Suprapubic skin (tissue), 4 donors: ENCODE results near the gene LDB2. TPM values are rescaled to one million over a fixed set of nuclear protein-coding genes. Genes with fewer than 3 reads are reported as not detected.
"Not testable (repeated sequence)": the region's sequence is repeated elsewhere in the genome, so short reads cannot be mapped to it uniquely, and the experiment has no call there.

Experiments
- DNase-seq, 2 donors: peaks; one replicate each; pipeline ENCODE4 v3.0.0-alpha.2; 2019; ENCODE audit warnings: low spot score in 2 of 2
- H3K27ac ChIP-seq: fragments of 200-600 bp; sonication (generic); one replicate; pipeline ENCODE4 v1.5.1; 2019
- H3K27me3 ChIP-seq: fragments of 200-600 bp; sonication (generic); one replicate; pipeline ENCODE4 v1.5.1; 2019
- H3K36me3 ChIP-seq: fragments of 200-600 bp; sonication (generic); one replicate; pipeline ENCODE4 v1.5.1; 2019
- H3K4me1 ChIP-seq: fragments of 200-600 bp; sonication (generic); one replicate; pipeline ENCODE4 v1.5.1; 2019
- H3K4me3 ChIP-seq: fragments of 200-600 bp; sonication (generic); one replicate; pipeline ENCODE4 v1.5.1; 2019; ENCODE audit warnings: mild to moderate bottlenecking
- H3K9me3 ChIP-seq: fragments of 200-600 bp; sonication (generic); one replicate; pipeline ENCODE4 v1.5.1; 2019
- EP300 ChIP-seq: sonication (generic); formaldehyde crosslinking; IDR thresholded peaks from one replicate; pipeline ENCODE4 v1.6.1; 2017; ENCODE audit warnings: antibody characterized with exemption
- POLR2A ChIP-seq, 2 donors: fragments of 450-650 bp; IDR thresholded peaks; one replicate each; pipeline ENCODE4 v1.6.1; 2017; ENCODE audit warnings: antibody characterized with exemption in 2 of 2, mild to moderate bottlenecking in 2 of 2, moderate library complexity in 2 of 2
- POLR2AphosphoS5 ChIP-seq, 3 donors: sonication (generic); formaldehyde crosslinking; IDR thresholded peaks; one replicate each; pipeline ENCODE4 v1.6.1; 2017; ENCODE audit warnings: antibody characterized with exemption in 3 of 3
- whole genome bisulfite sequencing: methylation state at CpG from one replicate; pipeline ENCODE4 v1.1.5; 2018; 5-methylcytosine and 5-hydroxymethylcytosine counted together
- total RNA-seq, 4 donors: library from RNA; depleted of rRNA; stranded (reverse); fragments of >200 nt; gene quantifications; one replicate each; pipeline ENCODE4 v1.1.0, GENCODE V29; 2016
- TF ChIP-seq, protein P1 (sequence below), 2 donors: fragments of 200-600 bp in 1 of 2; fragments of 450-650 bp in 1 of 2; sonication (generic) in 1 of 2; IDR thresholded peaks; one replicate each; pipeline ENCODE4 v1.5.1; 2016 to 2019; ENCODE audit warnings: antibody characterized with exemption in 2 of 2, mild to moderate bottlenecking in 1 of 2, moderate library complexity in 1 of 2

The LDB2 gene
- total RNA-seq, 4 donors from 2014 or later = 4.7 to 17.7 (median 9.9) TPM

DNA sequence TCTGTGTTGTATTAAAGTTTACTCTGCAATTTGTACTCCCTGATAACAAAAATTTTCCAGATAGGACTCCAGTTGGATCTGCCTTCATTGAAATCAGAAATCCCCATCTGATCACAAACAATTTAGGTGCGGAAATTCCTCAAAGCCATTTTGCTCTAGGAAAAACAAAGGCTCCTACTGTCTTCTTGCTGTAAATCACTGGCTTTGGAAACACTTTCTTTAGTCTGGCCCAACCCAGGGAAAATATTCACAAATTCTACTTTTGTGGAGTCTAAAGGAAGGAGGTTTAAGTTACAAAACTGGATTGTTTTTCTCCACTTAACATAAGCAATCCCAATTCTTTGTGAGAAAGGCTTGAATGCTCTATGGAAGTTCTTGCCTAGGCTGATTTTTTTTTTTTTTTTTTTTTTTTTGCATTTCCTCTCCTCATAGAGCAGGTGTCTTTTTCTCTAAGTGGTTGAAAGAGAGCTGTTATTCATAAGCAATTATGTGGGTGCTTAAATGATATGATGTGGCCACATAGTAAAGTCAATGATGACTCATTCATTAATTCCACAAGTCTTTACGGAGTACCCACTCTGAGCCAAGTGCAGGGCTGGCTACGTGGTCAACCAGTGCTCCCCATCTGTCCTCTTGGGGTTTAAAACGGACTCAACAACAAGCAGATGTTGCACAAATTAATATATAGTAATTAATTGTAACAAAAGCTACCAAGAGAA, 261.4 kb downstream of the LDB2 start:
- peaks cover 3% of the 10 kb centered on the region for H3K4me1 ChIP-seq
- no peak overlapping the region for H3K27ac ChIP-seq
- TF ChIP-seq POLR2A (IDR thresholded peaks at IDR 0.05) = no peak
- TF ChIP-seq EP300 = no peak
- no peak for TF ChIP-seq POLR2AphosphoS5 (IDR thresholded peaks at IDR 0.05)
- TF ChIP-seq, protein P1, sequence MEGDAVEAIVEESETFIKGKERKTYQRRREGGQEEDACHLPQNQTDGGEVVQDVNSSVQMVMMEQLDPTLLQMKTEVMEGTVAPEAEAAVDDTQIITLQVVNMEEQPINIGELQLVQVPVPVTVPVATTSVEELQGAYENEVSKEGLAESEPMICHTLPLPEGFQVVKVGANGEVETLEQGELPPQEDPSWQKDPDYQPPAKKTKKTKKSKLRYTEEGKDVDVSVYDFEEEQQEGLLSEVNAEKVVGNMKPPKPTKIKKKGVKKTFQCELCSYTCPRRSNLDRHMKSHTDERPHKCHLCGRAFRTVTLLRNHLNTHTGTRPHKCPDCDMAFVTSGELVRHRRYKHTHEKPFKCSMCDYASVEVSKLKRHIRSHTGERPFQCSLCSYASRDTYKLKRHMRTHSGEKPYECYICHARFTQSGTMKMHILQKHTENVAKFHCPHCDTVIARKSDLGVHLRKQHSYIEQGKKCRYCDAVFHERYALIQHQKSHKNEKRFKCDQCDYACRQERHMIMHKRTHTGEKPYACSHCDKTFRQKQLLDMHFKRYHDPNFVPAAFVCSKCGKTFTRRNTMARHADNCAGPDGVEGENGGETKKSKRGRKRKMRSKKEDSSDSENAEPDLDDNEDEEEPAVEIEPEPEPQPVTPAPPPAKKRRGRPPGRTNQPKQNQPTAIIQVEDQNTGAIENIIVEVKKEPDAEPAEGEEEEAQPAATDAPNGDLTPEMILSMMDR (IDR thresholded peaks at IDR 0.05) = no peak
- H3K4me3 ChIP-seq = no peak overlapping the region
- 38% methylated on average over 4 of the region's 4 CpGs for WGBS
- no peak for DNase-seq
- H3K36me3 ChIP-seq = no peaks in the 10 kb centered on the region
- no peaks in the 10 kb centered on the region for H3K9me3 ChIP-seq
- H3K27me3 ChIP-seq = no peaks in the 10 kb centered on the region

DNA sequence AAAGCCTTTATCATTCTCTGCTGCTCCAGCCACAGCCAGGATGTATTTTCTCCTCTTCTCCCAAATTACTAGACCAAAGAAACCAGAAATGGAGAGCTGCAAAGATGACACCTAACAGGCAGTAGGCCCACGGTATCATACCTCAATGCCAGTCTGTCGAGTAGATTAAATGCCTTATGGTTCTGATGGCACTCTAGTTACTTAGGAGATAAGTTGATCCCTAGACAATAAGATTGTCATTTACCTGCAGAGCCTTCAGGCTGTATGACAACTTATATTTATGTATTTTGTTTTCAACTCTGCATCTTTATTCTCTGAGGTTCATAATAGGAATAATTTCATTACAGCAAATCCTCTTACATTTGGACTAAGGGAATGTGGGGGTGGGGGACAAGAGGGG, 262.1 kb downstream of the LDB2 start:
- WGBS = 76% methylated on average over 2 of the region's 2 CpGs

DNA sequence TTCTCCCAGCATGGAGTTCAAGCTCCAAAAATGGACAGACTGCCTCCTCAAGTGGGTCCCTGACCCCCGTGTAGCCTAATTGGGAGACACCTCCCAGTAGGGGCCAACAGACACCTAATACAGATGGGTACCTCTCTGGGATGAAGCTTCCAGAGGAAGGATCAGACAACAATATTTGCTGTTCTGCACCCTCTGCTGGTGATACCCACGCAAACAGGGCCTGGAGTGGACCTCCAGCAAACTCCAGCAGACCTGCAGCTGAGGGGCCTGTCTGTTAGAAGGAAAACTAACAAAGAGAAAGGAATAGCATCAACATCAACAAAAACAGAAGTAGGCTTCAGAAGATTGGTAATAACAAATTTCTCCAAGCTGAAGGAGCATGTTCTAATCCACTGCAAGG, 269.2 kb downstream of the LDB2 start:
- not testable (repeated sequence) for H3K4me3 ChIP-seq, H3K27me3 ChIP-seq, H3K27ac ChIP-seq, DNase-seq, H3K36me3 ChIP-seq, H3K9me3 ChIP-seq, H3K4me1 ChIP-seq
- WGBS = 81% methylated on average over 2 of the region's 2 CpGs

More for the DNA sequence above, 262.1 kb downstream of the LDB2 start:
- no peaks in the 10 kb centered on the region for H3K9me3 ChIP-seq
- H3K27me3 ChIP-seq = no peaks in the 10 kb centered on the region
- peaks cover 3% of the 10 kb centered on the region for H3K4me1 ChIP-seq
- DNase-seq = no peak
- TF ChIP-seq, protein P1 (IDR thresholded peaks at IDR 0.05) = no peak
- no peak for TF ChIP-seq POLR2A (IDR thresholded peaks at IDR 0.05)
- no peak for TF ChIP-seq EP300
- no peak for TF ChIP-seq POLR2AphosphoS5 (IDR thresholded peaks at IDR 0.05)
- no peak overlapping the region for H3K27ac ChIP-seq
- no peaks in the 10 kb centered on the region for H3K36me3 ChIP-seq
- no peak overlapping the region for H3K4me3 ChIP-seq

DNA sequence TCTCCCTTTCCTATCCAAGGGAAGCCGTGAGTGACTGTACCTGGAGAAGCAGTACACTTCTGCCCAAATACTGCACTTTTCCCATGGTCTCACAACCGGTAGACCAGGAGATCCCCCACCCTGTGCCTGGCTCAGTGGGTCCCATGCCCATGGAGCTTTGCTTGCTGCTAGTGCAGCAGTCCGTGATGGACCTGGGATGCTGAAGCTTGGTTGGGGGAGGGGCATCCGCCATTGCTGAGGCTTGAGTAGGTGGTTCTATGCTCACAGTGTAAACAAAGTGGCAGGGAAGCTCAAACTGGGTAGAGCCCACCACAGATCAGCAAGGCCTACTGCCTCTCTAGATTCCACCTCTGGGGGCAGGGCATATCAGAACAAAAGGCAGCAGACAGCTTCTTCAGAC, 269.6 kb downstream of the LDB2 start:
- not testable (repeated sequence) for H3K9me3 ChIP-seq, H3K36me3 ChIP-seq, DNase-seq, H3K4me1 ChIP-seq, H3K27me3 ChIP-seq, H3K4me3 ChIP-seq, H3K27ac ChIP-seq
- WGBS = 100% methylated on average over 1 of the region's 4 CpGs

DNA sequence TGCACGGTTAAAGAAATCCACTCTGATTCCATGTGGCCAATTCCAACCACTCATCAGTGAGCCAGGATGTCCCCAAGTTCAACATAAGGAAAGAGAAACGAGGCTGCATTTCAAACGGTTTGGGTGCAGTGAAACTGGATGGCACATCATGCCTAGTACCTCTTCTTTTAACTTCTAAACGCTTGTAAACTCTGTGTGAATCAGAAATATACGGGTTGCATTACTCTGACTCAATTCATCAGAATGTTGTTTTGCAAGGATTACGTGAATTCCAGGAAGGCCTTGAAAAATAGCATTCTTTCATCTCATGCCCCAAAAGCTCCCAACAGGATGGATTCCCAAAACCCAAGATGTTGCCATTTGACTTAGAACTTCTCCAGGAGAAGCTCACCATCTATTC, 270.4 kb downstream of the LDB2 start:
- Histone ChIP-seq H3K9me3 (no peaks in the 10 kb centered on the region), H3K27ac (no peak overlapping the region), H3K4me3 (no peak overlapping the region), H3K27me3 (no peaks in the 10 kb centered on the region), H3K4me1 (no peaks in the 10 kb centered on the region), H3K36me3 (no peaks in the 10 kb centered on the region)
- no peak for TF ChIP-seq EP300
- no peak for TF ChIP-seq POLR2AphosphoS5 (IDR thresholded peaks at IDR 0.05)
- no peak for TF ChIP-seq POLR2A (IDR thresholded peaks at IDR 0.05)
- TF ChIP-seq, protein P1 (IDR thresholded peaks at IDR 0.05) = no peak
- 62% methylated on average over 6 of the region's 6 CpGs for WGBS
- no peak for DNase-seq

DNA sequence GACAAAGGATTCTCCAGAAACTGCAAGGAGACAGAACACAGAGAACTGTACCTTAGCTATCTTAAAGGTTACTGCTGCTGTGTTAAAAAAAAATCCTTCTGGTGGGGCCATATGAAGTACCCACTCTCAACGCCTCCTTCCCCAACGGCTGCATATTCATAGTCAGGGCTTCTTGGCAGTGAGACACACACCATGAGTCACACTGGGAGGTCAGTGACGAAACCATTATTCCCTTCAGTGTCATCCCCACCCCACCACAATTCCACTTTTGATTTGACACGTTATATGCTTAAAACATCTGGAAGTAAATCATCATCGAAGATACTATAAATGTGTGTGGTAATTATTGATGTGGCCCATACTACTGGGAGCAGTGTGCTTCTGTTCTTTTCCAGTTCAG, 271.5 kb downstream of the LDB2 start:
- Histone ChIP-seq H3K36me3 (no peaks in the 10 kb centered on the region), H3K27me3 (no peaks in the 10 kb centered on the region), H3K4me1 (no peaks in the 10 kb centered on the region), H3K27ac (no peak overlapping the region), H3K9me3 (no peaks in the 10 kb centered on the region), H3K4me3 (no peak overlapping the region)
- TF ChIP-seq POLR2AphosphoS5 (IDR thresholded peaks at IDR 0.05) (no peak), EP300 (no peak), POLR2A (IDR thresholded peaks at IDR 0.05) (no peak)
- TF ChIP-seq, protein P1 (IDR thresholded peaks at IDR 0.05) = no peak
- DNase-seq = peak; percentile 75 to 81
- WGBS = 42% methylated on average over 5 of the region's 5 CpGs
